SK-N-MC (cell line): ENCODE data around the gene SGSM1.

Experiments
- DNase-seq: peaks from one replicate; pipeline ENCODE4 v3.0.0-alpha.2; 2011; ENCODE audit warnings: low read depth, low spot score
- H3K27ac ChIP-seq: fragments of 200-600 bp; sonication (generic); 2 replicates; pipeline ENCODE4 v1.5.1; 2016; ENCODE audit warnings: mixed run types
- H3K36me3 ChIP-seq: fragments of 200-600 bp; sonication (generic); 2 replicates; pipeline ENCODE4 v1.6.1; 2017; ENCODE audit warnings: antibody characterized with exemption, low read length, mixed read lengths; ENCODE audit not compliant: insufficient read depth
- H3K4me3 ChIP-seq: fragments of 200-600 bp; sonication (generic); 2 replicates; pipeline ENCODE4 v1.5.1; 2016
- H3K9ac ChIP-seq: fragments of 200-600 bp; sonication (generic); 2 replicates; pipeline ENCODE4 v1.8.0; 2017; ENCODE audit warnings: mixed run types, mixed read lengths; ENCODE audit not compliant: insufficient read length
- H3K9me3 ChIP-seq: fragments of 200-600 bp; sonication (generic); 2 replicates; pipeline ENCODE4 v1.6.1; 2017; ENCODE audit warnings: low read depth, mild to moderate bottlenecking, antibody characterized with exemption, low read length, moderate library complexity, mixed read lengths
- EZH2 ChIP-seq: fragments of 200-600 bp; sonication (generic); IDR thresholded peaks from one replicate; pipeline ENCODE4 v1.6.1; 2017; ENCODE audit warnings: antibody characterized with exemption
- FOXP2 ChIP-seq: optimal IDR thresholded peaks from 2 replicates; pipeline ENCODE3; 2011; ENCODE audit warnings: mild to moderate bottlenecking, moderate library complexity; ENCODE audit not compliant: insufficient read depth; ENCODE audit errors: extremely low read length, control extremely low read depth
- POLR2AphosphoS5 ChIP-seq: IDR thresholded peaks from 2 replicates; pipeline ENCODE4 v1.6.1; 2012; ENCODE audit warnings: mild to moderate bottlenecking, low read depth, low read length, borderline replicate concordance

The SGSM1 gene

GRCh38 chr22:24926849-24927579 is 121.0 kb downstream of the SGSM1 start:
- Histone ChIP-seq H3K9me3 (no peaks in the 10 kb centered on the region), H3K27ac (no peak overlapping the region), H3K36me3 (no peaks in the 10 kb centered on the region), H3K9ac (no peak overlapping the region), H3K4me3 (no peak overlapping the region)
- no peak for TF ChIP-seq FOXP2
- no peak for TF ChIP-seq POLR2AphosphoS5
- TF ChIP-seq EZH2 = no peak
- DNase-seq = no peak

- Histone ChIP-seq H3K4me3 (no peak overlapping the region), H3K9ac (no peak overlapping the region), H3K36me3 (no peaks in the 10 kb centered on the region), H3K27ac (no peak overlapping the region), H3K9me3 (no peaks in the 10 kb centered on the region)
- TF ChIP-seq FOXP2 (no peak), POLR2AphosphoS5 (no peak), EZH2 (no peak)
- no peak for DNase-seq
Observed at GRCh38 chr22:24928322-24928721, 122.3 kb downstream of the SGSM1 start.

GRCh38 chr22:24930678-24931077 is 124.7 kb downstream of the SGSM1 start:
- TF ChIP-seq FOXP2 (no peak), EZH2 (no peak), POLR2AphosphoS5 (no peak)
- Histone ChIP-seq H3K4me3 (no peak overlapping the region), H3K9me3 (no peaks in the 10 kb centered on the region), H3K9ac (no peak overlapping the region), H3K27ac (no peak overlapping the region), H3K36me3 (no peaks in the 10 kb centered on the region)
- DNase-seq = no peak

GRCh38 chr22:24935771-24936483 is 129.9 kb downstream of the SGSM1 start:
- H3K4me3 ChIP-seq = no peak overlapping the region
- TF ChIP-seq FOXP2 (no peak), POLR2AphosphoS5 (no peak), EZH2 (no peak)
- no peak for DNase-seq
- no peaks in the 10 kb centered on the region for H3K36me3 ChIP-seq
- H3K9me3 ChIP-seq = no peaks in the 10 kb centered on the region
- no peak overlapping the region for H3K9ac ChIP-seq
- no peak overlapping the region for H3K27ac ChIP-seq

- H3K27ac ChIP-seq = no peak overlapping the region
- DNase-seq = no peak
- H3K36me3 ChIP-seq = no peaks in the 10 kb centered on the region
- H3K9me3 ChIP-seq = no peaks in the 10 kb centered on the region
- no peak overlapping the region for H3K9ac ChIP-seq
- TF ChIP-seq POLR2AphosphoS5 = no peak
- TF ChIP-seq EZH2 = no peak
- TF ChIP-seq FOXP2 = no peak
- H3K4me3 ChIP-seq = no peak overlapping the region
Observed at GRCh38 chr22:24937114-24937513, 131.1 kb downstream of the SGSM1 start.

GRCh38 chr22:24938741-24939341 is 132.8 kb downstream of the SGSM1 start:
- peak; percentile 2 for DNase-seq
- TF ChIP-seq EZH2 (no peak), FOXP2 (no peak), POLR2AphosphoS5 (no peak)
- Histone ChIP-seq H3K27ac (no peak overlapping the region), H3K4me3 (no peak overlapping the region), H3K9ac (no peak overlapping the region), H3K9me3 (no peaks in the 10 kb centered on the region), H3K36me3 (no peaks in the 10 kb centered on the region)

GRCh38 chr22:24942301-24942700 is 136.3 kb downstream of the SGSM1 start:
- H3K27ac ChIP-seq = no peak overlapping the region
- DNase-seq = no peak
- no peaks in the 10 kb centered on the region for H3K9me3 ChIP-seq
- H3K36me3 ChIP-seq = no peaks in the 10 kb centered on the region
- no peak overlapping the region for H3K9ac ChIP-seq
- H3K4me3 ChIP-seq = no peak overlapping the region
- no peak for TF ChIP-seq FOXP2
- no peak for TF ChIP-seq EZH2
- no peak for TF ChIP-seq POLR2AphosphoS5

- Histone ChIP-seq H3K36me3 (no peaks in the 10 kb centered on the region), H3K9ac (no peak overlapping the region), H3K4me3 (no peak overlapping the region), H3K27ac (no peak overlapping the region), H3K9me3 (no peaks in the 10 kb centered on the region)
- TF ChIP-seq POLR2AphosphoS5 (no peak), EZH2 (no peak), FOXP2 (no peak)
- DNase-seq = no peak
Observed at GRCh38 chr22:24944217-24944937, 138.4 kb downstream of the SGSM1 start.
